Measurements from ENCODE around the gene ADIG. TPM values are rescaled to one million over a fixed set of nuclear protein-coding genes. Genes with fewer than 3 reads are reported as not detected.
"Not testable (repeated sequence)": the region's sequence is repeated elsewhere in the genome, so short reads cannot be mapped to it uniquely, and the experiment has no call there.

The ADIG gene
- total RNA-seq, 2 experiments from 2014 or later = not detected

DNA sequence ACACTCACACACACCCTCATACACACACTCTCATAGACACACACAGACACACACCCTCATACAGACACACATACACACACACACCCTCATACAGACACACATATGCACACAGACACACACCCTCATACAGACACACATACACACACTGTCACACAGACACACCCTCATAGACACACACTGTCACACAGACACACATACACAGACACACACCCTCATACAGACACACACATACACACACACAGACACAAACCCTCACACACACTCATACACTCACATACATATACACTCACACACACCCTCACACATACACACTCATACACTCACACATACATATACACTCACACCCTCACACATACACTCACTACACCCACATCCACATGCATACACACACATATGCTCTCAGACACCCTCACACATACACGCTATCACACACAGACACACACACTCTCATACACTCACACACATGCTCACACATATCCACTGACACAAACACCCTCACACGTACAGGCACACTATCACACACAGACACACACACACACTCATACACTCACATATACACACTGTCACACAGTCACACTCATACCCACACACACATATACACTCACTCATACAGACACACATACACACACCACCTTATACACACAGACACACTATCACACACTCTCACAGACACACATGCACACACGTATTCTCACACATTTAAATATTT lies 9.1 kb downstream of the ADIG start:
- Mint-ChIP-seq H3K36me3 (ENCODE audit: low read depth) (no peaks in the 10 kb centered on the region), H3K9me3 (no peaks in the 10 kb centered on the region), H3K4me3 (no peak overlapping the region), H3K27ac (no peak overlapping the region), H3K27me3 (peaks cover 8% of the 10 kb centered on the region), H3K4me1 (ENCODE audit: low read depth) (no peaks in the 10 kb centered on the region)
- Histone ChIP-seq H3K4me1 (ENCODE audit: insufficient read depth, low read length) (no peaks in the 10 kb centered on the region), H3K4me3 (ENCODE audit: low read length) (no peak overlapping the region), H3K9me3 (ENCODE audit: control insufficient read depth in 1 of 2, insufficient read depth in 1 of 2, low read length in 2 of 2) (peaks cover 0 to 7% of the 10 kb centered on the region in 2 experiments), H3K27me3 (ENCODE audit: control insufficient read depth in 1 of 2, insufficient read depth in 2 of 2, low read length in 2 of 2) (no peaks in the 10 kb centered on the region), H3K36me3 (ENCODE audit: insufficient read depth, low read length) (no peaks in the 10 kb centered on the region), H3K27ac (ENCODE audit: low read depth in 1 of 2, low read length in 2 of 2) (no peak overlapping the region)
- ChIA-PET POLR2A (no interaction called here), CTCF (no interaction called here)
- ATAC-seq (ENCODE audit: poor library complexity) (no peak), DNase-seq (no peak)
- TF ChIP-seq, protein P1, sequence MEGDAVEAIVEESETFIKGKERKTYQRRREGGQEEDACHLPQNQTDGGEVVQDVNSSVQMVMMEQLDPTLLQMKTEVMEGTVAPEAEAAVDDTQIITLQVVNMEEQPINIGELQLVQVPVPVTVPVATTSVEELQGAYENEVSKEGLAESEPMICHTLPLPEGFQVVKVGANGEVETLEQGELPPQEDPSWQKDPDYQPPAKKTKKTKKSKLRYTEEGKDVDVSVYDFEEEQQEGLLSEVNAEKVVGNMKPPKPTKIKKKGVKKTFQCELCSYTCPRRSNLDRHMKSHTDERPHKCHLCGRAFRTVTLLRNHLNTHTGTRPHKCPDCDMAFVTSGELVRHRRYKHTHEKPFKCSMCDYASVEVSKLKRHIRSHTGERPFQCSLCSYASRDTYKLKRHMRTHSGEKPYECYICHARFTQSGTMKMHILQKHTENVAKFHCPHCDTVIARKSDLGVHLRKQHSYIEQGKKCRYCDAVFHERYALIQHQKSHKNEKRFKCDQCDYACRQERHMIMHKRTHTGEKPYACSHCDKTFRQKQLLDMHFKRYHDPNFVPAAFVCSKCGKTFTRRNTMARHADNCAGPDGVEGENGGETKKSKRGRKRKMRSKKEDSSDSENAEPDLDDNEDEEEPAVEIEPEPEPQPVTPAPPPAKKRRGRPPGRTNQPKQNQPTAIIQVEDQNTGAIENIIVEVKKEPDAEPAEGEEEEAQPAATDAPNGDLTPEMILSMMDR (IDR thresholded peaks at IDR 0.05) = no peak
- intact Hi-C loops (cut with DNase I, micrococcal nuclease) = no loop called here

GRCh38 chr20:38590676-38591473 lies 9.9 kb downstream of the ADIG start:
- Histone ChIP-seq H3K9me3 (ENCODE audit: control insufficient read depth in 1 of 2, insufficient read depth in 1 of 2, low read length in 2 of 2) (peaks cover 0 to 4% of the 10 kb centered on the region in 2 experiments), H3K4me1 (ENCODE audit: insufficient read depth, low read length) (no peaks in the 10 kb centered on the region), H3K27ac (ENCODE audit: low read depth in 1 of 2, low read length in 2 of 2) (no peak overlapping the region), H3K36me3 (ENCODE audit: insufficient read depth, low read length) (no peaks in the 10 kb centered on the region), H3K27me3 (ENCODE audit: control insufficient read depth in 1 of 2, insufficient read depth in 2 of 2, low read length in 2 of 2) (no peaks in the 10 kb centered on the region), H3K4me3 (ENCODE audit: low read length) (no peak overlapping the region)
- intact Hi-C loops (cut with DNase I, micrococcal nuclease) = no loop called here
- TF ChIP-seq, protein P1 (IDR thresholded peaks at IDR 0.05) = no peak
- DNase-seq = no peak
- no peaks in the 10 kb centered on the region for H3K9me3 Mint-ChIP-seq
- CTCF ChIA-PET = no interaction called here
- POLR2A ChIA-PET = no interaction called here
- no peak for ATAC-seq (ENCODE audit: poor library complexity)
- H3K4me1 Mint-ChIP-seq (ENCODE audit: low read depth) = no peaks in the 10 kb centered on the region
- H3K27me3 Mint-ChIP-seq = peaks cover 8% of the 10 kb centered on the region
- H3K36me3 Mint-ChIP-seq (ENCODE audit: low read depth) = no peaks in the 10 kb centered on the region
- H3K27ac Mint-ChIP-seq = no peak overlapping the region
- no peak overlapping the region for H3K4me3 Mint-ChIP-seq

DNA sequence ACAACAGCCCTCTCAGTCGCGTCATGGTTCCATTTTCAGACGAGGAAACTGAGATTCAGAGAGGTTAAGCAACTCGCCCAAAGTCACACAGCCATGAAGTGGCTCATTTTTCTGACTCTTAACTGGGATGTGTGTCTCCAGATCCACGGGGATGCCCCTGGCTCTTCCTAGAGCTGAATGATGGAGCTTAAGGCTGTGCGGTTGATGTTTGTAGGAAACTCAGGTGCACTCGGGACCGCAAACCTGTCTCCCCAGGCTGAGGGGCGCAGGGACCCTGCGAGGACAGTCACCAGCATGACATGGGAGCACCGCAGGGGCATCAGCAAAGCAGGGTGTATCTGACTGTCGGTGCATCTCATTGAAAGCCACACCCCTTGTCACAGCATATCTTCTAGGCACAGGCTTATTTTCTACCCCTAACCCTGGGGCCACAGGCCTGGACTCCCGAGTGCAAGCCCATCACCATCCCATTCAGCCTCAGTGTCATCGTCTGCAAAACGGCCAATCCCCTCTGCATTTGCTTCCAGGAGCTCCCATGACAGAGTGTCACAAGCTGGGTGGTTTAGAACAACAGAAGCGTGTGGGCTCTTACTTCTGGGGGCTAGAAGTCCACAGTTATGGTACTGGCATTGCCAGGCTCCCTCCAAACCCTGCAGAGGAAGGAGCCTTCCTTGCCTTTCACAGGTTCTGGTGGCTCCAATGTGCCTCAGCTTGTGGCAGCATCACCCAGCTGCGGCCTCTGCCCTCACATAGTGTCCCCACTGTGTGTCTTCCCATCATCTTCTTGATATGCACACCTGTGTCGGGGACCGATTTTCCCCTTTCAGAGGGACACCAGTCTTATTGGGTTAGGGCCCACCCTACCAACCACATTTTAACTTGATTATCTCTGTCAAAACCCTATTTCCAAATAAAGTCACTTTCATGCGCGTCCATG lies 10.7 kb downstream of the ADIG start:
- Histone ChIP-seq H3K27me3 (ENCODE audit: control insufficient read depth in 1 of 2, insufficient read depth in 2 of 2, low read length in 2 of 2) (no peaks in the 10 kb centered on the region), H3K4me3 (ENCODE audit: low read length) (no peak overlapping the region), H3K27ac (ENCODE audit: low read depth in 1 of 2, low read length in 2 of 2) (no peak overlapping the region), H3K9me3 (ENCODE audit: control insufficient read depth in 1 of 2, insufficient read depth in 1 of 2, low read length in 2 of 2) (no peaks in the 10 kb centered on the region), H3K36me3 (ENCODE audit: insufficient read depth, low read length) (no peaks in the 10 kb centered on the region), H3K4me1 (ENCODE audit: insufficient read depth, low read length) (no peaks in the 10 kb centered on the region)
- Mint-ChIP-seq H3K27ac (no peak overlapping the region), H3K4me1 (ENCODE audit: low read depth) (no peaks in the 10 kb centered on the region), H3K9me3 (no peaks in the 10 kb centered on the region), H3K4me3 (no peak overlapping the region), H3K27me3 (peaks cover 7% of the 10 kb centered on the region), H3K36me3 (ENCODE audit: low read depth) (no peaks in the 10 kb centered on the region)
- intact Hi-C loops (cut with DNase I, micrococcal nuclease) = no loop called here
- TF ChIP-seq, protein P1 (IDR thresholded peaks at IDR 0.05) = no peak
- ChIA-PET POLR2A (no interaction called here), CTCF (no interaction called here)
- no peak for ATAC-seq (ENCODE audit: poor library complexity)
- DNase-seq = no peak

DNA sequence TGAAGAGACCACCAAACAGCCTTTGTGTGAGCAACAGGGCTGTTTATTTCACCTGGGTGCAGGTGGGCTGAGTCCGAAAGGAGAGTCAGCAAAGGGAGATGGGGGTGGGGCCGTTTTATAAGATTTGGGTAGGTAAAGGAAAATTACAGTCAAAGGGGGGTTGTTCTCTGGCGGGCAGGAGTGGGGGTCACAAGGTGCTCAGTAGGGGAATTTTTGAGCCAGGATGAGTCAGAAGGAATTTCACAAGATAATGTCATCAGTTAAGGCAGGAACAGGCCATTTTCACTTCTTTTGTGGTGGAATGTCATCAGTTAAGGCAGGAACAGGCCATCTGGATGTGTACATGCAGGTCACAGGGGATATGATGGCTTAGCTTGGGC lies 11.4 kb downstream of the ADIG start:
- H3K27ac ChIP-seq (ENCODE audit: low read depth in 1 of 2, low read length in 2 of 2); CTCF ChIA-PET; H3K4me3 Mint-ChIP-seq; DNase-seq; intact Hi-C loops (cut with DNase I, micrococcal nuclease); H3K27ac Mint-ChIP-seq; H3K4me3 ChIP-seq (ENCODE audit: low read length); H3K36me3 Mint-ChIP-seq (ENCODE audit: low read depth); H3K4me1 ChIP-seq (ENCODE audit: insufficient read depth, low read length); H3K4me1 Mint-ChIP-seq (ENCODE audit: low read depth); H3K9me3 ChIP-seq (ENCODE audit: control insufficient read depth in 1 of 2, insufficient read depth in 1 of 2, low read length in 2 of 2); H3K9me3 Mint-ChIP-seq; H3K36me3 ChIP-seq (ENCODE audit: insufficient read depth, low read length); POLR2A ChIA-PET; H3K27me3 Mint-ChIP-seq; H3K27me3 ChIP-seq (ENCODE audit: control insufficient read depth in 1 of 2, insufficient read depth in 2 of 2, low read length in 2 of 2); ATAC-seq (ENCODE audit: poor library complexity): not testable (repeated sequence)

- POLR2A ChIA-PET; ATAC-seq (ENCODE audit: poor library complexity); intact Hi-C loops (cut with DNase I, micrococcal nuclease); H3K9me3 Mint-ChIP-seq; H3K27me3 Mint-ChIP-seq; H3K4me3 ChIP-seq (ENCODE audit: low read length); DNase-seq; H3K4me3 Mint-ChIP-seq; CTCF ChIA-PET; H3K4me1 Mint-ChIP-seq (ENCODE audit: low read depth); H3K36me3 ChIP-seq (ENCODE audit: insufficient read depth, low read length); H3K27me3 ChIP-seq (ENCODE audit: control insufficient read depth in 1 of 2, insufficient read depth in 2 of 2, low read length in 2 of 2); H3K9me3 ChIP-seq (ENCODE audit: control insufficient read depth in 1 of 2, insufficient read depth in 1 of 2, low read length in 2 of 2); H3K36me3 Mint-ChIP-seq (ENCODE audit: low read depth); H3K27ac Mint-ChIP-seq; H3K27ac ChIP-seq (ENCODE audit: low read depth in 1 of 2, low read length in 2 of 2); H3K4me1 ChIP-seq (ENCODE audit: insufficient read depth, low read length): not testable (repeated sequence)
Observed at GRCh38 chr20:38594281-38594680, 13.3 kb downstream of the ADIG start.

Measured in CD4-positive, alpha-beta T cell (primary cell).